ENCODE measurements around the gene SPDYA. TPM values are rescaled to one million over a fixed set of nuclear protein-coding genes. Genes with fewer than 3 reads are reported as not detected.

The SPDYA gene
- total RNA-seq, 1 experiment from 2014 or later: 0.24 TPM

DNA sequence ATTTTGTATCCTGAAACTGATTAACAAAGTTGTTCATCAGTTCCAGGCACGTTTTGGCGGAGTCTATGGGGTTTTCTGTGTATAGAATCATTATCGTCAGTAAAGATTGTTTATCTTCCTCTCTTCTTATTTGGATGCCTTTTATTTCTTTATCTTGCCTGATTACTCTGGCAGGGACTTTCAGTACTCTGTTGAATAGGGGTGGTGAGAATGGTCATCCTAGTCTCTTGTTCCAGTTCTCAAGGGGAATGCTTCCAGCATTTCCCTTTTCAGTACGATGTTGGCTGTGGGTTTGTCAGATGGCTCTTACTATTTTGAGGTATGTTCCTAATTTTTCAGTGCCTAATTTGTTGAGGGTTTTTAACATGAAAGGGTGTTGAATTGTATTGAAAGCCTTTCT is 14.0 kb upstream of the SPDYA start:
- H3K36me3 ChIP-seq: peaks cover 79% of the 10 kb centered on the region

GRCh38 chr2:28801726-28802125 is 8.9 kb upstream of the SPDYA start:
- Histone ChIP-seq H3K27me3 (replicated peaks) (no peaks in the 10 kb centered on the region), H3K4me3 (no peak overlapping the region), H3K4me1 (replicated peaks) (peaks cover 4% of the 10 kb centered on the region; the same call in 1 of the 2 replicates), H3K36me3 (peaks cover 73% of the 10 kb centered on the region), H3K27ac (no peak overlapping the region), H3K9me3 (replicated peaks) (no peaks in the 10 kb centered on the region)
- no peak for DNase-seq (ENCODE audit: low read depth in 1 of 2, low spot score in 2 of 2)

More for the DNA sequence above, 14.0 kb upstream of the SPDYA start:
- H3K27me3 ChIP-seq (replicated peaks): no peaks in the 10 kb centered on the region
- no peak overlapping the region for H3K4me3 ChIP-seq
- DNase-seq (ENCODE audit: low read depth in 1 of 2, low spot score in 2 of 2): no peak
- H3K9me3 ChIP-seq (replicated peaks): no peaks in the 10 kb centered on the region
- H3K4me1 ChIP-seq (replicated peaks): peaks cover 16% of the 10 kb centered on the region
- no peak overlapping the region for H3K27ac ChIP-seq

GRCh38 chr2:28802975-28803429 is 7.6 kb upstream of the SPDYA start:
- DNase-seq (ENCODE audit: low read depth in 1 of 2, low spot score in 2 of 2): no peak
- Histone ChIP-seq H3K27me3 (replicated peaks) (no peaks in the 10 kb centered on the region), H3K27ac (peak overlapping the region; percentile 16; the same call in 1 of the 2 replicates), H3K36me3 (peaks cover 61% of the 10 kb centered on the region), H3K9me3 (replicated peaks) (no peaks in the 10 kb centered on the region), H3K4me3 (no peak overlapping the region), H3K4me1 (replicated peaks) (peaks cover 4% of the 10 kb centered on the region; the same call in 1 of the 2 replicates)

DNA sequence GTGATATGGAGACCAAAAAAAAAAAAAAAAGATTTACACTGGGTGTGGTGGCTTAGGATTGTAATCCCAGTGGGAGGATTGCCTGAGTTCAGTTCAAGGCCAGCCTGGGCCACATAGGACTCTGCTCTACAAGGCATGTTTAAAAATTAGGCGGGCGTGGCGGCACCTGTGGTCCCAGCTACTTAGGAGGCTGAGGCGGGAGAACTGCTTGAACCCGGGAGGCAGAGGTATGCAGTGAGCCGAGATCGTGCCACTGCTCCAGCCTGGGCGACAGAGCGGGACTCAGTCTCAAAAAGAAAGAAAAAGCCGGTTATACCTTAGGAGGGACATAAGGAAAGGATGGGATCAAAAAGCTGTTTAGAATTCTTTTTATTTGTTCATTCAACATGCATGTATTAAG is 707 bp upstream of the SPDYA start:
- peaks cover 3% of the 10 kb centered on the region; the same call in 1 of the 2 replicates for H3K9me3 ChIP-seq (replicated peaks)
- H3K4me1 ChIP-seq (replicated peaks): peaks cover 11% of the 10 kb centered on the region
- peak overlapping the region; percentile 36 for H3K4me3 ChIP-seq
- no peak overlapping the region for H3K27ac ChIP-seq
- DNase-seq (ENCODE audit: low read depth in 1 of 2, low spot score in 2 of 2): no peak
- H3K27me3 ChIP-seq (replicated peaks): no peaks in the 10 kb centered on the region
- H3K36me3 ChIP-seq: peaks cover 13% of the 10 kb centered on the region

DNA sequence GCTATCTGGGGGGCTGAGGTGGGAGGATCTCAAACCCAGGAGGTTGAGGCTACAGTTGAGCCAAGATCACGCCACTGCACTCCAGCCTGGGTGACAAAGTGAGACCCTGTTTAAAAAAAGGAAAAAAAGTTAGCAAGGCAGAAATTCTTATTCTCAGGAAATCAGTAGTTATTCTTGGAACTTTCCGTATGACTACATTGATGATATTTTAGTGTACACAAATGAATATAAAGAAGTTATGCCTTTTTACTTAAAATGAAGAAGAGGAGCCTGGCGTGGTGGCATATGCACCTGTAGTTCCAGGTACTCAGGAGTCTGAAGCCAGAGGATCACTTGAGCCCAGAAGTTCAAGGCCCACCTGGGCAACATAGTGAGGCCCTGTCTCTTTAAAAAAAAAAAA is 7.4 kb downstream of the SPDYA start:
- Histone ChIP-seq H3K36me3 (no peaks in the 10 kb centered on the region), H3K4me1 (replicated peaks) (no peaks in the 10 kb centered on the region), H3K27me3 (replicated peaks) (no peaks in the 10 kb centered on the region; the same call in 1 of the 2 replicates), H3K27ac (no peak overlapping the region), H3K9me3 (replicated peaks) (no peaks in the 10 kb centered on the region), H3K4me3 (no peak overlapping the region)
- DNase-seq (ENCODE audit: low read depth in 1 of 2, low spot score in 2 of 2): no peak

GRCh38 chr2:28821295-28821958 is 10.8 kb downstream of the SPDYA start:
- peak; percentile 47 for DNase-seq (ENCODE audit: low read depth in 1 of 2, low spot score in 2 of 2)
- Histone ChIP-seq H3K4me1 (replicated peaks) (no peaks in the 10 kb centered on the region), H3K27ac (no peak overlapping the region), H3K9me3 (replicated peaks) (no peaks in the 10 kb centered on the region), H3K4me3 (no peak overlapping the region), H3K36me3 (no peaks in the 10 kb centered on the region), H3K27me3 (replicated peaks) (no peaks in the 10 kb centered on the region; the same call in 1 of the 2 replicates)

- H3K4me3 ChIP-seq: no peak overlapping the region
- no peak for DNase-seq (ENCODE audit: low read depth in 1 of 2, low spot score in 2 of 2)
- H3K27me3 ChIP-seq (replicated peaks): no peaks in the 10 kb centered on the region; the same call in 1 of the 2 replicates
- no peaks in the 10 kb centered on the region for H3K4me1 ChIP-seq (replicated peaks)
- H3K9me3 ChIP-seq (replicated peaks): no peaks in the 10 kb centered on the region
- no peak overlapping the region for H3K27ac ChIP-seq
- no peaks in the 10 kb centered on the region for H3K36me3 ChIP-seq
Observed at GRCh38 chr2:28822036-28822435, 11.4 kb downstream of the SPDYA start.

DNA sequence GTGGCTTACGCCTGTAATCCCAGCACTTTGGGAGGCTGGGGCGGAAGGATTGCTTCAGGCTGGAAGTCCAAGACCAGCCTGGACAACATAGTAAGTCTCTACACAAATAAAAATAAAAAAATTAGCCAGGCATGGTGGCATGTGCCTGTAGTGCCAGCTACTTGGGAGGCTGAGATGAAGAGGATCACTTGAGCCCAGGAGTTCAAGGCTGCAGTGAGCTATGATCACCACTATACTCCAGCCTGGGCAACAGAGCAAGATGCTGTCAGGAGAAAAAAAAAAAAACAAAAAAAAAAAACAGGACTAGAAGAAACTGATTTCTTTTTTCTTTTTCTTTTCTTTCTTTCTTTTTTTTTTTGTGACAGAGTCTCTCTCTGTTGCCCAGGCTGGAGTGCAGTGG is 13.6 kb downstream of the SPDYA start:
- no peaks in the 10 kb centered on the region for H3K9me3 ChIP-seq (replicated peaks)
- no peaks in the 10 kb centered on the region for H3K36me3 ChIP-seq
- no peaks in the 10 kb centered on the region for H3K4me1 ChIP-seq (replicated peaks)
- no peak overlapping the region for H3K27ac ChIP-seq
- no peak for DNase-seq (ENCODE audit: low read depth in 1 of 2, low spot score in 2 of 2)
- H3K27me3 ChIP-seq (replicated peaks): no peaks in the 10 kb centered on the region; the same call in 1 of the 2 replicates
- H3K4me3 ChIP-seq: no peak overlapping the region

DNA sequence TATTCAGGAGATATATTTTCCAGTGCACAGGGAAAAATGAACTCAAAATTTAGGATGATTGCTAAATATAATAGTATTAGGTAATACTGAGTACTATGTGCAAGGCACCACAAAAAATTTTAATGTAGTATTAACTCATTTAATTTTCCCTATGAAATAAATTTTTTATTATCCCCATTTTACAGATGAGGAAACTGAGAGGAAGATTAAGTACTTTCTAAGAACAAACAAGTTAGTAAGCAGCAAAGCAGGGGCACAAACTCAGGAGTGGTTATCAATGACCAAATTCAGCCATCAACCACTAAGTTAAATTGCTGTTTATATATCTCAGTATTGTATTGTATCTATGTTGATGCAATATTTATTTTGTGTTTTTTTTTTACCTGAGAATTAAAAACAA is 14.2 kb downstream of the SPDYA start:
- no peak overlapping the region for H3K4me3 ChIP-seq
- no peaks in the 10 kb centered on the region for H3K9me3 ChIP-seq (replicated peaks)
- DNase-seq (ENCODE audit: low read depth in 1 of 2, low spot score in 2 of 2): no peak
- no peaks in the 10 kb centered on the region for H3K36me3 ChIP-seq
- no peaks in the 10 kb centered on the region for H3K4me1 ChIP-seq (replicated peaks)
- no peaks in the 10 kb centered on the region; the same call in 1 of the 2 replicates for H3K27me3 ChIP-seq (replicated peaks)
- no peak overlapping the region for H3K27ac ChIP-seq

GRCh38 chr2:28828382-28828781 is 17.7 kb downstream of the SPDYA start:
- Histone ChIP-seq H3K27ac (no peak overlapping the region), H3K4me1 (replicated peaks) (no peaks in the 10 kb centered on the region), H3K9me3 (replicated peaks) (no peaks in the 10 kb centered on the region), H3K27me3 (replicated peaks) (0 out of 2 replicates have a peak, but pooled peaks cover 3% of the 10 kb centered on the region), H3K4me3 (no peak overlapping the region), H3K36me3 (no peaks in the 10 kb centered on the region)
- no peak for DNase-seq (ENCODE audit: low read depth in 1 of 2, low spot score in 2 of 2)

DNA sequence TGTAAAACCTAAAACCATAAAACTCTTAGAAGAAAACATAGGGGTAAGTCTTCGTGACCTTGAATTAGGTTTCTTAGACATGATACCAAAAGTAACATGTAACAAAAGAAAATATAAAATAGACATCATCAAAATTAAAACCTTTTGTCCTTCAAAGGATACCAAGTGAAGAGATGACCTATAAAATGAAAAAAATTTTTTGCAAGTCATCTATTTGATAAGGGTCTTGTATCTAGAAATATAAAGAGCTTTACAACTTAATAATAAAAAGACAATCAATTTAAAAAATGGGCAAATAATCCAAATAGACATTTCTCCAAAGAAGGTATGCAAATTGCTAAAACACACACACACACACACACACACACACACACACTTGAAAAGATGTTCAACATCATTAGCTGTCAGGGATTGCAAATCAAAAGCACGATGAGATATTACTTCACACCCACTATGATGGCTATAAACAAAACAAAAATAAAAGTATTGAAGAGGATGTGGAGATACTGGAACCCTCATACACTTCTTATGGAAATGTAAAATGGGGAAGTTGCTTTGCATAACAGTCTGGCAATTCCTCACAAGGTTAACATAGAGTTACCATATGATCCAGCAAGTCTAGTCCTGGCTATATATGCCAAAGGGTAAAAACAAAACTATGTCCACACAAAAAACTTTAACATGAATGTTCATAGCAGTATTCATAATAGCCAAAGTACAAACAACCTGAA is 23.3 kb downstream of the SPDYA start:
- Histone ChIP-seq H3K27ac (no peak overlapping the region), H3K4me3 (no peak overlapping the region), H3K36me3 (peaks cover under 1% of the 10 kb centered on the region; the same call in 1 of the 2 replicates), H3K9me3 (replicated peaks) (no peaks in the 10 kb centered on the region), H3K4me1 (replicated peaks) (no peaks in the 10 kb centered on the region), H3K27me3 (replicated peaks) (peaks cover 12% of the 10 kb centered on the region; the same call in 1 of the 2 replicates)
- DNase-seq (ENCODE audit: low read depth in 1 of 2, low spot score in 2 of 2): no peak

- no peak for DNase-seq (ENCODE audit: low read depth in 1 of 2, low spot score in 2 of 2)
- peaks cover 12% of the 10 kb centered on the region; the same call in 1 of the 2 replicates for H3K27me3 ChIP-seq (replicated peaks)
- H3K4me1 ChIP-seq (replicated peaks): no peaks in the 10 kb centered on the region
- peaks cover 6% of the 10 kb centered on the region; the same call in 1 of the 2 replicates for H3K36me3 ChIP-seq
- no peak overlapping the region for H3K4me3 ChIP-seq
- H3K9me3 ChIP-seq (replicated peaks): no peaks in the 10 kb centered on the region
- H3K27ac ChIP-seq: no peak overlapping the region
Observed at GRCh38 chr2:28835781-28836180, 25.1 kb downstream of the SPDYA start.

- no peak for DNase-seq (ENCODE audit: low read depth in 1 of 2, low spot score in 2 of 2)
Observed at GRCh38 chr2:28838971-28839370, 28.3 kb downstream of the SPDYA start.

DNA sequence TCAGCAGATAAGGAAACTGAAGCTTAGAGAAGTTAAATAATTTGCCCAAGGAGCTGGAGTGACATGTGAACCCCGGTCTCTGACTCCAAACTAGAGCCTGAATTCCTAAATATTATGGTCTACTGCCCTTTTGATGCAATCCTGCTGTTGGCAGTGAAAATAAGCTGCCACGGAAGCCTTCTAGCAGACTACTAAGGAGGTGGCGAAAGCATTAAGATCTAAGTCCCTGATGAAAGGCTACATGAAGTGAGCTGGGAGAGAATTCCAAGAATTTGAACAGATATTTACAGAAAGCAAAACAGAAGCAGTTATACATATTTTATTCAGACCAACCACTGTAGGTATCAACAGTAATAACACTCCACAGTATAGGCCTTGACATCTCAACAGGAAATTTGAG is 31.4 kb downstream of the SPDYA start:
- Histone ChIP-seq H3K9me3 (replicated peaks) (no peaks in the 10 kb centered on the region), H3K27ac (no peak overlapping the region), H3K4me1 (replicated peaks) (no peaks in the 10 kb centered on the region), H3K4me3 (no peak overlapping the region), H3K27me3 (replicated peaks) (no peaks in the 10 kb centered on the region), H3K36me3 (peaks cover 10% of the 10 kb centered on the region)
- DNase-seq (ENCODE audit: low read depth in 1 of 2, low spot score in 2 of 2): no peak

More at GRCh38 chr2:28838971-28839370, 28.3 kb downstream of the SPDYA start:
- H3K27me3 ChIP-seq (replicated peaks): peaks cover 6% of the 10 kb centered on the region; the same call in 1 of the 2 replicates
- no peaks in the 10 kb centered on the region for H3K9me3 ChIP-seq (replicated peaks)
- H3K4me3 ChIP-seq: no peak overlapping the region
- peaks cover 6% of the 10 kb centered on the region; the same call in 1 of the 2 replicates for H3K36me3 ChIP-seq
- no peak overlapping the region for H3K27ac ChIP-seq
- no peaks in the 10 kb centered on the region for H3K4me1 ChIP-seq (replicated peaks)

Measured in SJSA1 (cell line).